GM12864 (cell line): ENCODE results near the gene CUBN.

Source experiments
- DNase-seq: peaks from one replicate; pipeline ENCODE4 v3.0.0-alpha.2; 2011; ENCODE audit warnings: low read depth
- H3K4me3 ChIP-seq: 2 replicates; pipeline ENCODE4 v1.5.1; 2011; ENCODE audit warnings: mild to moderate bottlenecking, low read depth, low read length, control low read depth
- TF ChIP-seq, protein P1 (sequence below): IDR thresholded peaks from 2 replicates; pipeline ENCODE4 v1.5.1; 2011; ENCODE audit warnings: low read depth, mild to moderate bottlenecking, moderate library complexity, low read length, control low read depth, inconsistent platforms; ENCODE audit errors: missing control alignments

Gene CUBN

DNA sequence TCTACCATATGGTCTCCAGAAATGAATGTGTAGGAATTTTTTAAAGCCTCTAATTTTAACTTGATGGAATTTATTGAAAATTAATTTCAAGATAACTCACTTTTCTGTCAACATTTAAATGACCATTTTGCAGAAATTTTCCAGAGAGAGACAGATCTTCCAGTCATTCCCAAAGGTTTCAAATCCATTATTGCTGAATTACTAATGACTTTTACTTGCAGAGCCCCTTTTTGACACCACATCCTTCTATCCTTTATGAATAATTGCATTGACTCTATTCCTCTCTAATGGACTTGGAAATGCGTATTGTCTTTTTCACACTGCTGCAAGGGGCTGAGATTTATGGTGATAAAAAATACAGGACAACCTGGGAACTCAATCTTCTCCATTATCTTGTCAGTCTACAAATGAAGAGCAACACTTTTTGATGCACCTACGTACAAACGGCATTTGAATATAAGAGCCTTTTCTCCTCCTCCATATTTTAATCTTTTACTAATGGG lies 42.7 kb downstream of the CUBN start:
- no peak overlapping the region for H3K4me3 ChIP-seq
- DNase-seq, result no peak

DNA sequence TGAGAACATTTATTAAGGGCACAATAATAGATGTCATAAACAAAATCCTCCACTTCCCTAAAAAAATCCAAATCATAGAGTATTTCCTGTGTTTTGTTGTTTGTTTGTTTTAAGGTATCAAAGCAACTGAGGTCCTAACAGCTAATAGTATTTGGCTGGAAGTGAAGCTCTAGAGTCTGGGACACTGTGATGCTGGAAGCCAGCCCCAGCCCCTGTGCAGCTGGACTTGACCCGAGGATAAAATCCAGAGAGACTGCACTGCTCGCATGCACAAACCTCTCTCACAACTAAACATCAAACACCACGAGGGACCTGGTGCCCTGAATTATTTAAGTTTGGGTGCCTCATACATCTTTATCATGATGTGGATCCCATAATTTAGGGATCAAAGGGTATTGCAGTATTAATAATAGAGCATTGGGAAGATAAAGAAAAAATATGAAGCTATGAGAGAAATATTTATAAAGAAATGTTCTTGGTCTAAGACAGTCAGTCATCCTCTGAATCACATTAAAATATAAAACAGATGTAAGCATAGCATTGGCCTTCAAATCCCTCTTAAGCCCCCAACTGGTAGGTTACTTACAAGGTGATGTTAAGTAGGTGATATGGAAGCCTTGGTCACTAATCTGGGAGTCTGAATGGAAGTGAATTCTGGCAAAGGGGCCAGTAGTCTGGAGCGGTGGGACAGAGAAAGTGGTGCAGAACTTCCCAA lies 44.4 kb downstream of the CUBN start:
- TF ChIP-seq, protein P1, sequence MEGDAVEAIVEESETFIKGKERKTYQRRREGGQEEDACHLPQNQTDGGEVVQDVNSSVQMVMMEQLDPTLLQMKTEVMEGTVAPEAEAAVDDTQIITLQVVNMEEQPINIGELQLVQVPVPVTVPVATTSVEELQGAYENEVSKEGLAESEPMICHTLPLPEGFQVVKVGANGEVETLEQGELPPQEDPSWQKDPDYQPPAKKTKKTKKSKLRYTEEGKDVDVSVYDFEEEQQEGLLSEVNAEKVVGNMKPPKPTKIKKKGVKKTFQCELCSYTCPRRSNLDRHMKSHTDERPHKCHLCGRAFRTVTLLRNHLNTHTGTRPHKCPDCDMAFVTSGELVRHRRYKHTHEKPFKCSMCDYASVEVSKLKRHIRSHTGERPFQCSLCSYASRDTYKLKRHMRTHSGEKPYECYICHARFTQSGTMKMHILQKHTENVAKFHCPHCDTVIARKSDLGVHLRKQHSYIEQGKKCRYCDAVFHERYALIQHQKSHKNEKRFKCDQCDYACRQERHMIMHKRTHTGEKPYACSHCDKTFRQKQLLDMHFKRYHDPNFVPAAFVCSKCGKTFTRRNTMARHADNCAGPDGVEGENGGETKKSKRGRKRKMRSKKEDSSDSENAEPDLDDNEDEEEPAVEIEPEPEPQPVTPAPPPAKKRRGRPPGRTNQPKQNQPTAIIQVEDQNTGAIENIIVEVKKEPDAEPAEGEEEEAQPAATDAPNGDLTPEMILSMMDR, result no peak
- no peak overlapping the region for H3K4me3 ChIP-seq

More for the DNA sequence above, 42.7 kb downstream of the CUBN start:
- TF ChIP-seq, protein P1, result no peak

DNA sequence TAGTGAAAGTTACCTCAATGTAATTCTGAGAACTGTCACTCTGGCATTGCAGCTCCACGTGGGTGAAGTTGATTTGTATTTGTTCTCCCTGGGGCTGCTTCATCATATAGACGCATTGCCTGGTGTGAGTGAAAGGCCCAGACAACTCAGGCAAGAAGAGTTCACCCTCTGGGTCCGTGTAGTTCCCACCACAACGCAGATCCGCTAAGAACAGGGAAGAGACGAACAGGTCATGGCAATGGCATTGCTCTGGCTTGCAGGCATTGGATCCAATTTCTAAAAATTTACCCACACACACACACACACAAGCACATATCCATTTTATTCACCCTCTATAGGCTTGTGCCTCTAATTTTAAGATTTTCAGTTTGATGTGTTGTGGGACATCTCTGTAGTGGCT lies 45.4 kb downstream of the CUBN start:
- TF ChIP-seq, protein P1, result no peak
- H3K4me3 ChIP-seq, result no peak overlapping the region
- DNase-seq, result no peak

More for the DNA sequence above, 44.4 kb downstream of the CUBN start:
- DNase-seq, result no peak

DNA sequence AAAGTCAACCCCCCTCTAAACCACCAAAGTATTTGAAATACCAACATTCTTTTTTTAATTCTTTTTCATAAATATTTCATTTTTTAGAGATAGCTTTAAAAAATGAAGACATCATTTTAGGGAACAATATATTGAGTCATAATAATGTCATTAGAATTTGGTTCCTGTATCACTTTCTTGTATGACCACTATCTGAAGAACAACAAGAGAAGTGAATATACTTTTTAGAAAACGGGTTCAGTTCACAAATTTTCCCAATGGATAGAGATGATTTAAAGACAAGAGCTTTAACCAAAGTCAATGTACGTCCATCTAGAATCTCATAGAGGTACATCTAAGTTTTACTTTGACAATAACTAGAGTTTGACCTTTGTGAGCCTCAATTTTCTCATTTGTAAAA lies 48.2 kb downstream of the CUBN start:
- TF ChIP-seq, protein P1, result no peak
- DNase-seq, result no peak
- H3K4me3 ChIP-seq, result no peak overlapping the region

DNA sequence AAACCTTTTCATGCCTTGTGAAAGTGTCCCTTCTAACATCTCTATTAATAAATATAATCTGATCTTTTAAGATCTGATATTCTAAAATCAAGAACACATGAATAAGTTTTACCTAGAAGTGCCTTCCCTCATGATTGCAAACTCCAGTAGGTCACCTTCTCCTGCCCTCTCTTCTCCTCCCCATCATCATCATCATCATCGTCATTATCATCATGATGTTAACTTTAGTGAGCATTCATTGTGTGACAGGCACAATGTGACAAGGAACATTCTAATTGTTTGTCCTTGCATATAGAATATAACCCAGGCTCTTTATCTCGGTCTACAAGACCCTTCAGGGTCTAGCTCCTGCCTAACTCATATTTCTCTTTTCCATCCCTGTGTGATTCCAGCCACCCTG lies 51.7 kb downstream of the CUBN start:
- TF ChIP-seq, protein P1, result no peak
- no peak overlapping the region for H3K4me3 ChIP-seq
- DNase-seq, result no peak

DNA sequence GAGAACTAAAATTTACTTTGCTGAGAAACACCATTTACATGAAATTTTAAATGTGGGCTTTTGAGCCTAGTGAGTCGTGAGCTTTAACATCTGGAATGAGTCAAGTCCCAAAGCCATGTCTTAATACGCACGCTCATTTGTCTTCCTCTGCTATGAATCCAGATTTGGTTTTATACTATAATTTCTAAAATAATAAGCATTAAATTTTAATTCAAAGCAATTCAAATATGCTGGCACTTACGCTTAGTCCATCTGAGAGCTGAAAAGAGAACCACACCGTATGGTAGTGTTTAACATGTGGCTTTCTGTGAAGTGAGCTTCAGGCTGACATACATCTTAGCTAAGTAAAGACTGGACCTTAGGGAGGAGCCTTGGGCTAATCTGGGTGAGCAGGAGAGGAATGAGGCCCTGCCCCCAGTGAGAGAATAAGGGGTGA lies 52.2 kb downstream of the CUBN start:
- TF ChIP-seq, protein P1, result no peak

More for the DNA sequence above, 52.2 kb downstream of the CUBN start:
- no peak overlapping the region for H3K4me3 ChIP-seq
- DNase-seq, result no peak
